BJ (cell line): Measurements from ENCODE around the gene REG1B. TPM values are rescaled to one million over a fixed set of nuclear protein-coding genes. Genes with fewer than 3 reads are reported as not detected.

Source experiments
- CTCF ChIA-PET: fragments of 350-600 bp; formaldehyde crosslinking; extraction: SDS; loops from one replicate; lab custom pipeline; 2021; ENCODE audit warnings: antibody characterized with exemption, inconsistent platforms; lab: Yijun Ruan, JAX
- POLR2A ChIA-PET: fragments of 300-600 bp; sonication (Branson Sonifier 250); formaldehyde crosslinking; extraction: SDS; loops from one replicate; lab custom pipeline; 2021; ENCODE audit warnings: antibody characterized with exemption; lab: Charles Lee
- DNase-seq: peaks from one replicate; pipeline ENCODE4 v3.0.0-alpha.2; 2011; ENCODE audit warnings: low read depth
- H3K27me3 ChIP-seq: 2 replicates; pipeline ENCODE4 v1.6.0; 2011; ENCODE audit warnings: low read length; ENCODE audit not compliant: control insufficient read depth, insufficient read depth
- H3K36me3 ChIP-seq: 2 replicates; pipeline ENCODE4 v1.5.1; 2011; ENCODE audit warnings: low read length; ENCODE audit not compliant: control insufficient read depth, insufficient read depth
- H3K4me3 ChIP-seq: 2 replicates; pipeline ENCODE4 v1.5.1; 2011; ENCODE audit warnings: low read depth, mild to moderate bottlenecking, control low read depth, low read length
- CTCF ChIP-seq: IDR thresholded peaks from 2 replicates; pipeline ENCODE4 v1.5.1; 2011; ENCODE audit warnings: low read depth, mild to moderate bottlenecking, control low read depth, inconsistent platforms, low read length, moderate library complexity; ENCODE audit not compliant: insufficient read depth
- polyA plus RNA-seq: library from polyadenylated mRNA; depleted of rRNA; stranded (reverse); fragments of >200 nt; gene quantifications from 2 replicates; pipeline ENCODE4 v1.2.3, GENCODE V29; 2011

Gene REG1B
- polyA plus RNA-seq, 1 experiment: not detected

GRCh38 chr2:79114797-79115494, 27.2 kb upstream of the REG1B start:
- Histone ChIP-seq H3K36me3 (no peaks in the 10 kb centered on the region), H3K4me3 (no peak overlapping the region), H3K27me3 (no peaks in the 10 kb centered on the region)
- no peak for TF ChIP-seq CTCF
- POLR2A ChIA-PET: no interaction called here
- no peak for DNase-seq
- CTCF ChIA-PET: no interaction called here

GRCh38 chr2:79112269-79112668, 24.5 kb upstream of the REG1B start:
- H3K36me3 ChIP-seq: no peaks in the 10 kb centered on the region
- POLR2A ChIA-PET: no interaction called here
- TF ChIP-seq CTCF: no peak
- no peak overlapping the region for H3K4me3 ChIP-seq
- CTCF ChIA-PET: interaction anchor here (1.5 kb wide), 1 partner anchor 12 kb away, joined by 4 read pairs; no protein-coding TSS in a partner anchor
- DNase-seq: no peak
- H3K27me3 ChIP-seq: no peaks in the 10 kb centered on the region

- DNase-seq: no peak
- POLR2A ChIA-PET: no interaction called here
- TF ChIP-seq CTCF: no peak
- CTCF ChIA-PET: no interaction called here
- H3K36me3 ChIP-seq: no peaks in the 10 kb centered on the region
- H3K4me3 ChIP-seq: no peak overlapping the region
- no peaks in the 10 kb centered on the region for H3K27me3 ChIP-seq
These were observed 17.5 kb upstream of the REG1B start for GRCh38 chr2:79105259-79105658.

GRCh38 chr2:79103214-79103613, 15.4 kb upstream of the REG1B start:
- no peak for TF ChIP-seq CTCF
- CTCF ChIA-PET: no interaction called here
- no peaks in the 10 kb centered on the region for H3K36me3 ChIP-seq
- no peaks in the 10 kb centered on the region for H3K27me3 ChIP-seq
- POLR2A ChIA-PET: no interaction called here
- H3K4me3 ChIP-seq: no peak overlapping the region
- no peak for DNase-seq

- ChIA-PET POLR2A (no interaction called here), CTCF (no interaction called here)
- Histone ChIP-seq H3K27me3 (no peaks in the 10 kb centered on the region), H3K36me3 (no peaks in the 10 kb centered on the region), H3K4me3 (no peak overlapping the region)
- DNase-seq: no peak
- TF ChIP-seq CTCF: no peak
These were observed 13.2 kb upstream of the REG1B start for GRCh38 chr2:79101024-79101423.
